ENCODE data around the gene FBLN5. TPM values are rescaled to one million over a fixed set of nuclear protein-coding genes. Genes with fewer than 3 reads are reported as not detected.

The FBLN5 gene
- polyA plus RNA-seq, 1 of the 3 experiments (the other 2 are of a cell fraction): 39.8 TPM

- TF ChIP-seq REST (IDR thresholded peaks at IDR 0.05; ENCODE audit: low read depth, low read length): peak; percentile 57; the same call in 1 of the 2 replicates
Measured at GRCh38 chr14:91985008-91985407, 37.5 kb upstream of the FBLN5 start (continued).

- Histone ChIP-seq H3F3A (replicated peaks; ENCODE audit: insufficient read depth) (peaks cover 48% of the 10 kb centered on the region), H3K36me3 (replicated peaks in 1 of 2; ENCODE audit: control insufficient read depth in 1 of 2, insufficient read depth in 2 of 2, low read length in 1 of 2) (peaks cover 25 to 32% of the 10 kb centered on the region in 2 experiments), H4K20me1 (ENCODE audit: insufficient read depth) (no peaks in the 10 kb centered on the region), H3K4me1 (ENCODE audit: control insufficient read depth in 1 of 2, insufficient read depth in 2 of 2, low read depth in 1 of 2, low read length in 1 of 2) (peaks cover 0 to 28% of the 10 kb centered on the region in 2 experiments), H3K4me3 (ENCODE audit: low read depth in 2 of 2, low read length in 1 of 2) (no peak overlapping the region), H3K79me2 (ENCODE audit: insufficient read depth) (peaks cover 31% of the 10 kb centered on the region; the same call in 1 of the 2 replicates), H3K4me2 (peak overlapping the region; percentile 23; the same call in 1 of the 2 replicates), H3K9ac (no peak overlapping the region; the same call in 1 of the 2 replicates), H2AFZ (ENCODE audit: low read depth) (no peak overlapping the region), H3K27ac (ENCODE audit: low read depth in 2 of 2, low read length in 1 of 2) (peak overlapping the region; percentile 68 to 91; a peak in 3 of 4 replicates), H3K9me2 (no peaks in the 10 kb centered on the region), H3K9me3 (no peaks in the 10 kb centered on the region), H3K27me3 (ENCODE audit: insufficient read depth) (no peaks in the 10 kb centered on the region)
- CTCF ChIA-PET: no interaction called here
- POLR2A ChIA-PET: no interaction called here
- WGBS (ENCODE audit: low lambda C conversion rate): 39% methylated on average over 4 of the region's 4 CpGs
- no peak for DNase-seq
- TF ChIP-seq MXI1 (IDR thresholded peaks at IDR 0.05; ENCODE audit: low read depth, low read length) (no peak), USF1 (IDR thresholded peaks at IDR 0.05; ENCODE audit: borderline replicate concordance, low read depth) (no peak), NRF1 (IDR thresholded peaks at IDR 0.05; ENCODE audit: low read depth, low read length) (no peak), TCF12 (IDR thresholded peaks at IDR 0.05) (peak; percentile 84), GABPA (IDR thresholded peaks at IDR 0.05; ENCODE audit: low read depth) (no peak), CTCF (IDR thresholded peaks at IDR 0.05) (no peak), JUND (IDR thresholded peaks at IDR 0.05) (peak; percentile 41; the same call in 1 of the 2 replicates), FOXM1 (IDR thresholded peaks at IDR 0.05; ENCODE audit: low read depth) (no peak), MAX (IDR thresholded peaks at IDR 0.05; ENCODE audit: low read depth) (no peak), ELF1 (IDR thresholded peaks at IDR 0.05) (no peak), EP300 (IDR thresholded peaks at IDR 0.05; ENCODE audit: borderline replicate concordance in 1 of 2, low read depth in 1 of 2, low read length in 1 of 2) (peak in 1 of 2 experiments; percentile 50; a peak in 1 of 4 replicates), RCOR1 (IDR thresholded peaks at IDR 0.05; ENCODE audit: low read length) (no peak), RXRA (IDR thresholded peaks at IDR 0.05; ENCODE audit: borderline replicate concordance, low read depth) (no peak), GATA2 (CRISPR knock-in tag; IDR thresholded peaks at IDR 0.05) (no peak), EZH2phosphoT487 (IDR thresholded peaks at IDR 0.05; ENCODE audit: borderline replicate concordance, low read depth) (no peak), NFIC (IDR thresholded peaks at IDR 0.05; ENCODE audit: borderline replicate concordance) (peak; percentile 67; the same call in 1 of the 2 replicates), USF2 (IDR thresholded peaks at IDR 0.05; ENCODE audit: borderline replicate concordance, low read depth, low read length) (no peak), TAF1 (IDR thresholded peaks at IDR 0.05; ENCODE audit: borderline replicate concordance, low read depth, low read length) (no peak), SIN3A (IDR thresholded peaks at IDR 0.05; ENCODE audit: borderline replicate concordance, low read depth, low read length) (no peak), POLR2AphosphoS5 (IDR thresholded peaks at IDR 0.05; ENCODE audit: low read depth, low read length) (no peak), FOXJ3 (CRISPR knock-in tag; IDR thresholded peaks at IDR 0.05) (no peak), RFX5 (IDR thresholded peaks at IDR 0.05; ENCODE audit: low read length) (no peak), RAD21 (IDR thresholded peaks at IDR 0.05; ENCODE audit: low read length) (no peak), TEAD4 (IDR thresholded peaks at IDR 0.05; ENCODE audit: borderline replicate concordance, insufficient read depth) (0 out of 2 replicates have a peak, but pooled peaks have one; percentile 28), CHD2 (IDR thresholded peaks at IDR 0.05; ENCODE audit: low read length, partially characterized antibody) (no peak), FOSL2 (IDR thresholded peaks at IDR 0.05; ENCODE audit: borderline replicate concordance, low read depth) (peak; percentile 26; the same call in 1 of the 2 replicates)
Measured at GRCh38 chr14:91983588-91983987, 36.1 kb upstream of the FBLN5 start.
